Measurements from ENCODE around the gene IDI2. TPM values are rescaled to one million over a fixed set of nuclear protein-coding genes. Genes with fewer than 3 reads are reported as not detected.

The IDI2 gene
- total RNA-seq, 3 donors from 2014 or later (not counting 1 experiment from before 2014, with no cell fraction given), result not detected

GRCh38 chr10:985361-985760 lies 40.3 kb downstream of the IDI2 start:
- no peaks in the 10 kb centered on the region for H3K36me3 Mint-ChIP-seq
- no peak overlapping the region for H3K4me3 ChIP-seq (ENCODE audit: low read length)
- no peaks in the 10 kb centered on the region for H3K27me3 Mint-ChIP-seq (ENCODE audit: low read depth in 2 of 2)
- WGBS (ENCODE audit: insufficient coverage), result 94% methylated on average over 2 of the region's 2 CpGs
- intact Hi-C loops (cut with micrococcal nuclease), result no loop called here
- no peaks in the 10 kb centered on the region for H3K36me3 ChIP-seq (ENCODE audit: control insufficient read depth, insufficient read depth, low read length)
- H3K9me3 ChIP-seq (ENCODE audit: control insufficient read depth, insufficient read depth, low read length), result peaks cover 6% of the 10 kb centered on the region
- no peak overlapping the region for H3K27ac Mint-ChIP-seq
- H3K4me1 Mint-ChIP-seq, result peaks cover 32% of the 10 kb centered on the region in 2 donors
- peak overlapping the region; percentile 9 for H3K4me3 Mint-ChIP-seq
- no peak for DNase-seq
- H3K27ac ChIP-seq (ENCODE audit: low read length), result no peak overlapping the region
- TF ChIP-seq CTCF (IDR thresholded peaks at IDR 0.05), result no peak
- peaks cover 21% of the 10 kb centered on the region for H3K4me1 ChIP-seq (ENCODE audit: control insufficient read depth, insufficient read depth, low read length)
- ATAC-seq, result no peak
- no peaks in the 10 kb centered on the region for H3K27me3 ChIP-seq (ENCODE audit: control insufficient read depth, insufficient read depth, low read length)
- peaks cover 0 to 4% of the 10 kb centered on the region in 2 donors for H3K9me3 Mint-ChIP-seq

GRCh38 chr10:983971-984655 lies 41.5 kb downstream of the IDI2 start:
- H3K9me3 Mint-ChIP-seq, result peaks cover under 1 to 6% of the 10 kb centered on the region in 2 donors
- Histone ChIP-seq H3K4me3 (ENCODE audit: low read length) (no peak overlapping the region), H3K27ac (ENCODE audit: low read length) (no peak overlapping the region), H3K4me1 (ENCODE audit: control insufficient read depth, insufficient read depth, low read length) (peaks cover 15% of the 10 kb centered on the region), H3K9me3 (ENCODE audit: control insufficient read depth, insufficient read depth, low read length) (peaks cover 17% of the 10 kb centered on the region), H3K36me3 (ENCODE audit: control insufficient read depth, insufficient read depth, low read length) (no peaks in the 10 kb centered on the region), H3K27me3 (ENCODE audit: control insufficient read depth, insufficient read depth, low read length) (no peaks in the 10 kb centered on the region)
- no peaks in the 10 kb centered on the region for H3K27me3 Mint-ChIP-seq (ENCODE audit: low read depth in 2 of 2)
- intact Hi-C loops (cut with micrococcal nuclease), result no loop called here
- peaks cover 20% of the 10 kb centered on the region in 2 donors for H3K4me1 Mint-ChIP-seq
- H3K36me3 Mint-ChIP-seq, result peaks cover 3% of the 10 kb centered on the region
- no peak overlapping the region for H3K27ac Mint-ChIP-seq
- TF ChIP-seq CTCF (IDR thresholded peaks at IDR 0.05), result no peak
- ATAC-seq (no peak), DNase-seq (no peak)
- 97% methylated on average over 8 of the region's 9 CpGs for WGBS (ENCODE audit: insufficient coverage)
- no peak overlapping the region for H3K4me3 Mint-ChIP-seq

- Histone ChIP-seq H3K4me1 (ENCODE audit: control insufficient read depth, insufficient read depth, low read length) (peaks cover 9% of the 10 kb centered on the region), H3K27me3 (ENCODE audit: control insufficient read depth, insufficient read depth, low read length) (no peaks in the 10 kb centered on the region), H3K4me3 (ENCODE audit: low read length) (no peak overlapping the region), H3K27ac (ENCODE audit: low read length) (no peak overlapping the region), H3K36me3 (ENCODE audit: control insufficient read depth, insufficient read depth, low read length) (no peaks in the 10 kb centered on the region), H3K9me3 (ENCODE audit: control insufficient read depth, insufficient read depth, low read length) (peaks cover 21% of the 10 kb centered on the region)
- H3K9me3 Mint-ChIP-seq, result peaks cover 5 to 11% of the 10 kb centered on the region in 2 donors
- intact Hi-C loops (cut with micrococcal nuclease), result no loop called here
- ATAC-seq (no peak), DNase-seq (no peak)
- H3K4me1 Mint-ChIP-seq, result peaks cover 18 to 19% of the 10 kb centered on the region in 2 donors
- no peak for TF ChIP-seq CTCF (IDR thresholded peaks at IDR 0.05)
- peaks cover 11% of the 10 kb centered on the region for H3K36me3 Mint-ChIP-seq
- H3K27me3 Mint-ChIP-seq (ENCODE audit: low read depth in 2 of 2), result no peaks in the 10 kb centered on the region
- H3K4me3 Mint-ChIP-seq, result no peak overlapping the region
- 94% methylated on average over 6 of the region's 6 CpGs for WGBS (ENCODE audit: insufficient coverage)
- H3K27ac Mint-ChIP-seq, result no peak overlapping the region
These were observed 42.3 kb downstream of the IDI2 start for GRCh38 chr10:983401-983800.
